HG02981 (cell line): ENCODE measurements around the gene SNX33.
"Not testable (repeated sequence)": the region's sequence is repeated elsewhere in the genome, so short reads cannot be mapped to it uniquely, and the experiment has no call there.

Source experiments
- ATAC-seq: cut with Tn5 transposase; IDR thresholded peaks from one replicate; pipeline ENCODE4 v1.9.1; 2021; ENCODE audit warnings: mild to moderate bottlenecking, moderate library complexity; ENCODE audit not compliant: unreplicated experiment

SNX33 gene

DNA sequence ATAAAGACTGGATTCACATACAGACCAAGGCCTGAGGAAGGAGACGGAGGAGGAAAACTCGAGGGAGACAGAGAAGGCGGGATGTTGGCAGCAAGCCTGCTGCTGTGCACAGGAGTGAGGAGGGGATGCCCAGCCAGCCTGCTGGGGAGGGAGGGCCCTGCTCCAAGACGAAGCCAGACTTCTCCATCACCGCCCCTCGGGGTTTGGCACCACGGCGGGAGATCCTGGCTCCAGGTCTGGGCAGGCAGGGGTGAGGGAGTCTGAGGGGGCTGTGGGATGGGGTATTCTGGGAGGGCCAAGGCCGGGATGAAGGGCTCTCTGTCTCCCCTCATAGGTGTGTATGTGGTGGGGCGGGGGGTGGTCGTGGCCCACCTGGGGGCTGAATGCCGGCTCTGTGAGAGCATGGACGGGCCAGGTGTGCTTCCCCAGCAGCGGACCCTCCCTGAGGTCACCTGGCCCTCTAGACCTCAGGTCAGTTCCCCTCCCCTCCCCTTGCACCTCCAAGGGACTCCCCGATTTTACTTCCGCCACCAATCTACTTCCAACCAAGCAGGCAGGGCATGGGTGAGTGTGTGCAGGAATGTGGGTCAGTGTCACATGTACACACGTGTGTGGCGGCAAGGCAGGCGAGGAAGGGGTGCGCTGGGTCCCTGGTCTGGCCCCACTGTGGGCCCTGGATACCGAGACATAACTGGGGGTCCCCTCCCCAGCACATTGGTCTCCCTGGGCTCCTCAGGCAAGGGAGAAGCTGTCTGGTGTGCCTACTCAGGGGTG, 50.4 kb downstream of the SNX33 start:
- not testable (repeated sequence) for ATAC-seq

DNA sequence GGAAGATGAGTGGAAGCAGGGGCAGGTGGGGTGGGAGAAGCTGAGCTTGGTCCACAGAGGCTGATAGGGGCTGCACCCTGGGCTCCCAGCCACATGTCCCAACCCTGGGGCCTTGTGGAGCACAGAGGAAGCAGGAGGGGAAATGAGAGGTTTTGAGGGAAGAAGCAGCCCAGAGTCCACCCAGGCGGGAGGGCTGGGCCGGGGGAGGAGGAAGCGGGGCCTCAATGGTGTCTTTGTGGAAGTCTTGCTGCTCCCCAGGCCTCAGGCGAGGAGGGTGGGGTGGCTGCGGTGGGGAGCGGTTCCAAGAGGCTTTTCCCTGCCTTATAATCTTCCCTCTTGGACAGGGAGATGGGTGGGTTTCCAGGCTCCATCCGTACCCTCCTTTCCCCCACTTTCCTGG, 51.8 kb downstream of the SNX33 start:
- not testable (repeated sequence) for ATAC-seq

DNA sequence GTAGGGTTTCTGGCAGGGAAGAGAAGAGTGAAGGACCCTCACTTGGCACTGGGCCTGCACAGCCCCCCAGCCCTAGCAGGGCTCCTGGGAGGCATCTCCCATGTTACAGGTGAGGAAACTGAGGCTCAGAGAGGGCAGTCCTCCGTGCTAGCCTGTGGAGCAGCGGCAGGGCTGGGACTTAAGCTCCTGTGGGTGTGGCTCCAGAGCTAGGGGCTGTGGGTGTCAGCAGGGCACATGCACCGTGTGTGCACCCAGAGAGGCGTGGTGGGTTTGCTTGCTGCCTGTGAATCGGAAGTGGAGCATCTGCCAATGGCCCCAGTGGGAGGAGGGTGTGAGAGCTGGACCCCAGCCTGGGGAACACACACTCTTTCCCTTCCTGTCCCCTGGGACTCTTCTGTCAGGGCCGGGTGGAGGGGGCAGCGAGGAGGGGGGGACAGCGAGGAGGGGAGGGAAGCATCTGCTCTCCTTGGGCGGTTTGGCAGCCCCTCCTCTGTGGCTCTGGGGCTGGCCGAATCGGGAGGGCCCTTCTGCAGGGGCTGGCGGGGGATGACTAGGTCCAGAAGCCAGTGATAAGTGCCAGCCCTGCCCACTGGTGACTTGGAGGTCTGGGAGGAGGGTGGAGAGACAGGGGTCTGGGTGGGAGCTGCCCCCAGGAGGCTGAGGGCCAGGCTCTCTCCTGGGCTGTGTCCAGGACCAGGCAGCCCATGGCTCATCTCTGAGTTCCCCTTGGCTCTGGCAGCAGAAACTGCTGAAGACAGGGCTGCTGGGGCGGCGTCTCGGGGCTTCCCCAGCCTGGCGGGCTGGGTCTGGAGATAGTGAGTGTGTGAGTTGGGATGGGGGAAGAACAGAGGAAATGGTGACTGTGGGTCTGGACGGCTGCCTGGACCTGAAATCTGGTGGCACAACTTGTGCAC, 52.5 kb downstream of the SNX33 start:
- ATAC-seq: peak; percentile 52

DNA sequence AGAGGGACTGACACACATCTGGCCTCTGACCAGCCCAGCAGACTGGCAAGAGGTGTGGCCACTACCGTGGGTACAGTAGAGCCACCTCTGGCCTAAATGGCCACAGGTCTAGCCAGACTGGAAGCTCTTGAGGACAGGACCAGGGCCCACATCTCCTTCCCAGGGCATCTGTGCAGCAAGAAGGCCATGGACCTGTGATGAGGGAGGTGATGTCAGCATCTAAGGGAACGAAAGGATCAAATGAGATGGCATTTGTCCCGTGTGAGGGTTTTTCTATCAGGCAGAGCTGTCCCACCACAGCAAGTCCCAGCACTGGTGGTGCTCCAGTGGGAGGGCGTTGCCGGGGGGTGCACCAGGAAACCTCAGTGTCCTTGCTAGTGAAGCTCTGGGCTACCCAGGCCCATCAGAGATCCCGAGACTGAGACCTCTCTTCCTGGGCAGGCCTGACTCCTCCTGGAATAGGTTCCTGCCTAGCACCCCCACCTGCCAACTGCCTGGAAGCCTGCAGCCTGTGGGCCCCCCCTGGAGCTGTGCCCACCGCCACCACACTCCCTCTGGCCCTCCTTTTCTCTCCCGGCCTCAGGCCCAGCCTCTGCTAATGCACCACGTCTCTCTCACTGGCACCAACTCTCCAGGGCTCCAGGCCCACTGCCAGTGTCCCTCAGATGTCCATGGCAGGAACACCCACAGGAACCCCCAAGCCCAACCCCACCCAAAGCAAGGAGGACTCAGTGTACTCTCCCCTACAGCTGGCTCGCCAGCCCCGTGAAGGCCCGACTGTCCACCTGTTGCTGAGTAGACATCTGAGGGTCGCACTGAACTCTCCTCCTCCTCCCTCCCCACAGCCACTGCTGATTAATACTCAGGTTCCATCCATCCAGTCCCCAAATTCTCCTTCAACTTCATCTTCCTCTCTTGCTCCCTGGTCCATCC, 53.6 kb downstream of the SNX33 start:
- ATAC-seq: not testable (repeated sequence)

DNA sequence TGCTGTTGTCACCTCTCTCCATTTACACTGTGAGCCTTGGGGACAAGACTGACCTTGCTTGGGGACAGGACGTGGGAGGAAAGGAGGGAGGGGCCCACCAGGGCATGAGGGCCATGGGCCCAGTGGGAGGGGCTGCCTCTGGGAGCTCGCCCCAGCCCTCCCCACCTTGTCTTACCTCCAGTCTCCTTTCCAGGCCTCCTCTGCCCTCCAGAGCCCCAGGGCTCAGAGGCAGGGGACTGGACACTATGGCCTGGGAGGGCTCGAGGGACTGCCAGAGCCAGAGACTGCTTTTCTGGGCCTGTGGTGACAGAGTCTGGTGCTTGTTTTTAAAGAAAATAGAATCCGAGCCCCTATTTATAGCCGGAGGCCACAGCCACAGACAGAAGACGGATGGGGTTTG, 54.7 kb downstream of the SNX33 start:
- no peak for ATAC-seq

DNA sequence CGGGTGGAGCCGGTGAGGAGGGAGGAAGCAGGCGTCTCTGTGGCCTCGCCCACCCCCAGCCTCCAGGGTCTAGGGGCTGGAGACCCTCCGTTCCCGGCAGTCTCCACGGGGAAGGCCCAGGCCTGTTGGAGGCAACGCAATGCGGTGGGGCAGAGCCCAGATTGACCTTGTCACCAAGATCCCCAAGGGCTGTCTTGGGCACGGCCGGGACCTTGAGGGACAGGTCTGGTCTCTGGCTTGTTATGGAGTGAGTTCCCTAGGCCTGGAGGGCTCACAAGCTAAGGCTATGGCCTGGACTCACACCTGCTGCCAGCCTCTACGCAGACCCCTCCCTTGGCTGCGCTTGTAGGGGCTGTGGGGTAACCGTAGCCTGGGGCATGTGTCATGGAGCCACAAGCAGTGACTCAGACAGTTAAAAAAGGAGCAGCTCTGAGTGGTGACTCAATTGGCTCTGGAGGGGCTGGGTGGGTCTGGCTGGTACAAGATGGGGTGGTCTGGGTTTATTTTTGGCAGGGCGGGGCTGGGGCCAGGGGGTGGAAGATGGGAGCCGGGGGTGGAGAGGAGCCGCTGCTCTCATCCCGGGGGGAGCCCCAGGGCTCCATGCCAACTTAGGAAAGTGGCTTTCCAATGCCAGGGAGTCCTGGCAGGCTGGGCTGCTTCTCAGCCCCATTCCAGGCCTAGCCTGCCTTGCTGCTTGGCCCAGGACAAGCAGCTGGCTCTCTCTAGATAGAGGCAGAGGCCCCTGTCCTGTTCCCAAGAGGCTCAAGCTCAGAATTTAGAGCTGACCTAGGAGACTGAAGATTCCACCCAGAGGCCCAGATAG, 55.9 kb downstream of the SNX33 start:
- ATAC-seq: not testable (repeated sequence)

DNA sequence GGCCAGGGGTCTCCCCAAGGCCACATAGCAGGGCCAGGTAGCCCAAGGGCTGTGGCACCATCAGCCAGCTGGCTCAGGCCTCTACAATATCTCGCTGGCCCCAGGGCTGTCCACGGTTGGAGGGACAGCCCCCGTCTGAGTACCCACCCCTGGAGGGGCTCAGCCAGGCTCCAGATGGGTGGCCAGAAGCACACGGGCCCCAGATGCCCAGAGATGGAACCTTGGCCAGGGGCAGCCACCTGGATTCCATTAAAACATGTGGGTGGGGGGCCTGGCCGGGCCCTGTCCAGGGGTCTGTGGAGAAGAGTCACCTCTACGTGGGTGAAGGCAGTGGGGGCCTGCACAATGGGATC, 56.5 kb downstream of the SNX33 start:
- no peak for ATAC-seq

DNA sequence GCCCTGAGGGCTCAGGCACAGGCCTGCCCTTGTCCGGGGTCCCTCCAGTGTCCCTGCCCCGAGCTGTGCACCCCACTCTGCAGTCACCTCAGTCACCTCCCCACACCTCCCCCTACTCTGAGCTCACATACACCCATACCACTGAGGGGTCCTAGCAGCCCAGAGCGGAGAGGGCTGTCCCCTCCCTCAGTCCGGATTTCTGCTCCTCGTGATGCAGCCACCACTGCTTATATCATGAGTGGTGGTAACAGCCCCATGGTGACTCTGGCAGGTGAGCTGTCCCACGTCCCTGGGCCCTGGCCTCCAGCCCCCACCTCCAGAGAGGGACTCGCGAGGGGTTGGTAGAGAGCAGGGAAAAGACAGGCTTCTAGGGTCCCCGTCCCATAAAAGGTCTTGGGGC, 56.9 kb downstream of the SNX33 start:
- no peak for ATAC-seq

DNA sequence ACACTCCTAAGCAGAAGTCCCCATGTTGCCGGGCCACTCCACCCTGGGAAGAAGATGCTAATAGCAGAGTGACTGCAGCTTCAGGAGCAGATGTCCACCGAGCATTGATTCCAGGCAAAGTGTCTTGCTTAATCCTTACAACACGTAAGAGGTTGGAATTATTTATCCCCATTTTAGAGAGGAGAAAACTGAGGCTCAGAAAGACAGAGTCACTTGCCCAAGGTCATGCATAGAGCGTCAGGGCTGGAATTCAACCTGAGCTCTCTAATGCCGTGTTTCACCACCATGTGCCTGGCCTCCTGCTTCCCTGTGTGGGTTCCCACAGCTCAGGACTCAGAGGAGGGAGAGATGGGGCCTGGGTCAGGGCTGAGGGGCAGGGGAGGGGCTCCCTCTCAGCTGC, 57.7 kb downstream of the SNX33 start:
- not testable (repeated sequence) for ATAC-seq

DNA sequence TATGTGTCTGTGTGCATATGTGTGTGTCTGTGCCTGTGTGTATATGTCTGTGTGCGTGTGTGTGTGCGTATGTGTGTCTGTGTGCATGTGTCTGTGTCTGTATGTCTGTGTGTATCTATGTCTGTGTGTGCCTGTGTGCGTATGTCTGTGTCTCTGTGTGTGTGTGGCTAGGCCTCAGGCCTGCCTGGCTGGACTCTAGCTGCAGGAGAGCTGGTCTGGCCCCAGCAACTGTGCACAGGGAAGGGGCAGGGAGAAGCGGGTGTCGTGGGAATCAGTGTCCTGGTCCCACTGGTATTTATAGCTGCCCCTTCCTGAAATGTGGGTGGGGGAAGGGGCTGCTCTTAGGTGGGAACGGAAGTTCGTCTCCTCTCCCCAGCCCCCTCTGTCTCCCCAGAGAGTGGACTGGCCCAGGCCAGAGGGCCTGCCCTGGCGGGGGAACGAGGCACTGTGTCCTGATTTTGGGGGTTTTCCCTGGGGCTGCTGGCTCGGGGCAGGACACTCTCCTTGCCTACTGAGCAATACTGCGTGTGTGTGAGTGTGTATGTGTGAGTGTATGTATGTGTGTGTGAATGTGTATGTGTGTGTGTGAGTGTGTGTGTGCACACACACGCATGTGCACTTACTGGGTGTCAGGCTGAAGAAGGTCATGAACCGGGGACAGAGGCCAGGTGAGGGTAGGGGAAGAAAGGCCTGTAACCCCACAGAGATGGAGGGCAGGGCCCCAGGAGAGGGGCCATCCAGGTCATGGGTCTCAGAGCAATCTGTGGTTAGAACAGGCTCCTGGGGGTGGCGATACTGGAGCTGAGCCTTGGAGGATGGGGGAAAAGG, 58.4 kb downstream of the SNX33 start:
- ATAC-seq: no peak

DNA sequence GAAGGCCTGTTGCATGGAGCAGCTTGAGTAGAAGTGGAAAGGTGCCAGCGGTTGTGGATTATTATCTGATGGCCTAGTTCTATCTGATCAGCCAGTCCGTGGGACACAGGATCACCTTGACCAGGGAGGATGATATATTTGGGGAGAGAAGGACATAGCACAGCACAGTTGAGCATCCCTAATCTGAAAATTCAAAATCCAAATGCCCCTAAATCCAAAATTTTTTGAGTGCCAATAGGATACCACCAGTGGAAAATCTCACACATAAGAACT, 58.9 kb downstream of the SNX33 start:
- no peak for ATAC-seq

DNA sequence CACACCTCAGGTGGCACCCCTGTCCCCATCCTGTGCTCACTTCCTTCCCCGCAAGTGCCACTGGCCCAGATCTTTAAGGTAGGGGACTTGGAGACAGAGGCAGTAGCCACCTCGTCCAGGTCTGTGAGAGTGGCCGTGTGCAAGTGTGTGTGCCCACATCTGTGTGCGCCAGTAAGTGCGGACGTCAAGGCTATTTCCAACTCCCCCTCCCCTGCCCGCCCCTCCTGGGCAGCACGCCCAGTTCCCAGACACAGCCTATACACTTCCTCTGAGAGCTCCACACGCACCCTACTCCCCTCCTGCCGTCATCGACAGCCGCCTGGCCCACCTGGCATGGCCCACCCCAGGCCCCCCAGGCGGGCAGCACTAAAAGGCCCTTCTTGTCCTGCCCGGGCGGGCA, 61.7 kb downstream of the SNX33 start:
- ATAC-seq: not testable (repeated sequence)

DNA sequence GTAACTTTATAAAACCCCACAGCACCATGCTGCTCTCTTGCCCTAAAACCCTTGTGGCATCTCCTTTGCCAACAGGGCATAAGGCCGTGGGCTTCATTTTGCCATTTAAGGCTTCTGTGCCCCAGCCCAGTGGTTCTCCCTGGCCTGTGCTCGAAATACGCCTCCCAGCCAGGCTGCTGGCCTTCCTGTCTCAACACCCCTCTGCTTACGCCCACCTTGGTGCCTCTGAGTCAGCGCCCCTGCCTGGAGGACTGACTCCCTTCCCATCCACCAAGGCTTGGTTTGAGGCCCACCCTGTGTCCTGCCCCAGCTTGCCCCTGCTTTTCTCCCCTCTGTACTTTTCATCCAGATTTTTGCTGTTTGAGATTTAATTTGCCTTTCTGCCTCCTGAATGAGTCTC, 63.2 kb downstream of the SNX33 start:
- ATAC-seq: not testable (repeated sequence)

DNA sequence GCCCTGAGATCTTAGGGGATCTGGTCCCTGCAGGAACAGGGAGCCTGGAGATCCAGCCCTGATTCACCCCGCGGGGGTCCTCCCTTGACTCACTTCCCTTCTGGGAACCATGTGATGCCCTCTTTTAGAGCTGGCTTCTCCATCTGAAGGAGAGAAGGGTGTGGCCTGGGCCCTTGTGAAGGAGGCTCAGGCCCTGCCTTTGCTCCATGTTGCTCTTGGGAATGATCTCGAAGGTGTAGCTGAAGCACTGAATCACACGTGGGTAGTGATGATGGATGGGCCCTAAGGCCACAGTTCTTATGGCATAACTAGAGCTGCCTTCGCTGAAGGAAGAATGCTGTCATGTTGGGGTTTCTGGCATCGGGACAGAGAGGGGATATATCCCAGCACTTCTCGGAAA, 63.8 kb downstream of the SNX33 start:
- not testable (repeated sequence) for ATAC-seq
